Trophoblast cell (in vitro differentiated cells and primary cell): ENCODE data around the gene KPNA1.

Source experiments
- DNase-seq, 2 donors: peaks; one replicate each; pipeline ENCODE4 v3.0.0-alpha.2; 2016
- H2AFZ ChIP-seq: 2 replicates; pipeline ENCODE4 v1.6.1; 2013; ENCODE audit warnings: low read length, moderate library complexity, mild to moderate bottlenecking; ENCODE audit not compliant: insufficient read depth, poor library complexity
- H2AK5ac ChIP-seq: 2 replicates; pipeline ENCODE4 v1.6.1; 2013; ENCODE audit warnings: mild to moderate bottlenecking, low read length
- H2BK120ac ChIP-seq: 2 replicates; pipeline ENCODE4 v1.6.1; 2013; ENCODE audit warnings: low read length, mild to moderate bottlenecking, moderate library complexity; ENCODE audit not compliant: insufficient read depth, poor library complexity
- H2BK12ac ChIP-seq: 2 replicates; pipeline ENCODE4 v1.6.1; 2013; ENCODE audit warnings: mild to moderate bottlenecking, low read length, moderate library complexity
- H2BK5ac ChIP-seq: 2 replicates; pipeline ENCODE4 v1.6.1; 2013; ENCODE audit warnings: low read length, low read depth, moderate library complexity, mild to moderate bottlenecking; ENCODE audit not compliant: poor library complexity
- H3K14ac ChIP-seq: 2 replicates; pipeline ENCODE4 v1.6.1; 2013; ENCODE audit warnings: mild to moderate bottlenecking, low read length
- H3K18ac ChIP-seq: 2 replicates; pipeline ENCODE4 v1.6.1; 2013; ENCODE audit warnings: mild to moderate bottlenecking, low read length
- H3K23ac ChIP-seq: 2 replicates; pipeline ENCODE4 v1.6.1; 2013; ENCODE audit warnings: low read length
- H3K27ac ChIP-seq: 2 replicates; pipeline ENCODE4 v1.5.1; 2013; ENCODE audit warnings: low read depth, mild to moderate bottlenecking, inconsistent platforms, low read length, moderate library complexity
- H3K27me3 ChIP-seq: 2 replicates; pipeline ENCODE4 v1.6.1; 2013; ENCODE audit warnings: inconsistent platforms, mild to moderate bottlenecking, low read length, moderate library complexity; ENCODE audit not compliant: insufficient read depth
- H3K36me3 ChIP-seq, 2 experiments: 1 replicate in 1 of 2; 2 replicates in 1 of 2; pipeline ENCODE4 v1.6.1; 2013; ENCODE audit warnings: low read length in 2 of 2, mild to moderate bottlenecking in 2 of 2, moderate library complexity in 1 of 2; ENCODE audit not compliant: insufficient read depth in 2 of 2, control insufficient read depth in 1 of 2
- H3K4ac ChIP-seq: 2 replicates; pipeline ENCODE4 v1.6.1; 2013; ENCODE audit warnings: low read depth, mild to moderate bottlenecking, low read length, moderate library complexity
- H3K4me1 ChIP-seq, 2 experiments: 1 replicate in 1 of 2; 2 replicates in 1 of 2; pipeline ENCODE4 v1.6.1; 2013; ENCODE audit warnings: low read length in 2 of 2, mild to moderate bottlenecking in 2 of 2, moderate library complexity in 1 of 2; ENCODE audit not compliant: insufficient read depth in 2 of 2, control insufficient read depth in 1 of 2
- H3K4me2 ChIP-seq: 2 replicates; pipeline ENCODE4 v1.6.1; 2013; ENCODE audit warnings: inconsistent platforms, mild to moderate bottlenecking, low read length, moderate library complexity
- H3K4me3 ChIP-seq: 2 replicates; pipeline ENCODE4 v1.5.1; 2013; ENCODE audit warnings: mild to moderate bottlenecking, low read depth, low read length, inconsistent platforms
- H3K79me1 ChIP-seq: one replicate; pipeline ENCODE4 v1.6.1; 2013; ENCODE audit warnings: low read length
- H3K79me2 ChIP-seq: 2 replicates; pipeline ENCODE4 v1.6.1; 2013; ENCODE audit warnings: low read length, mild to moderate bottlenecking; ENCODE audit not compliant: control insufficient read depth, insufficient read depth, poor library complexity
- H3K9ac ChIP-seq: 2 replicates; pipeline ENCODE4 v1.6.1; 2013; ENCODE audit warnings: mild to moderate bottlenecking, low read length
- H3K9me3 ChIP-seq: 2 replicates; pipeline ENCODE4 v1.6.1; 2013; ENCODE audit warnings: low read depth, mild to moderate bottlenecking, control low read depth, inconsistent platforms, low read length; ENCODE audit not compliant: insufficient read depth
- H4K12ac ChIP-seq: 2 replicates; pipeline ENCODE4 v1.6.1; 2013; ENCODE audit warnings: low read depth, mild to moderate bottlenecking, low read length, moderate library complexity
- H4K8ac ChIP-seq: 2 replicates; pipeline ENCODE4 v1.6.1; 2013; ENCODE audit warnings: low read depth, mild to moderate bottlenecking, low read length, moderate library complexity
- H4K91ac ChIP-seq: one replicate; pipeline ENCODE4 v1.6.1; 2013; ENCODE audit warnings: low read depth, mild to moderate bottlenecking, low read length, moderate library complexity
- WGBS: extraction: QIAGEN DNeasy Blood & Tissue Kit; methylation state at CpG from one replicate; pipeline ENCODE4 v1.1.7; 2013; ENCODE audit warnings: missing lambda C conversion rate; ENCODE audit not compliant: insufficient read length, insufficient coverage; ENCODE audit errors: extremely low coverage; 5-methylcytosine and 5-hydroxymethylcytosine counted together

Gene KPNA1

DNA sequence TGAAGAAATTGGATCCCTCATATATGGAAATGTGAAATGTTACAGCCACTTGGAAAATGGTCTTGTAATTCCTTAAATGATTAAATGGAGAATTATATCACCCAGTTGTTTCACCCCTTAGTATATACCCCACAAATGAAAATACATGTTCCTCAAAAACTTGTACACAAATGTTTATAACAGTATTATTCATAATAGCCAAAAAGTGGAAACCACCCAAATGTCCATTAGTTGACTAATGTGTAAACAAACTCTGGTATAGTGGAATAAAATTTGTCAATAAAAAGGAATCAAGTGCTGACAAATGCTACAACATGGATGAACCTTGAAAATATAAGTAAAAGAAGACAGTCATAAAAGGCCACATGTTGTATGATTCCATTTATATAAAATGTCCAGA lies 118.2 kb downstream of the KPNA1 start:
- Histone ChIP-seq H2AK5ac (no peak overlapping the region), H3K4ac (no peak overlapping the region), H3K4me2 (no peak overlapping the region), H4K12ac (no peak overlapping the region), H2AFZ (no peak overlapping the region), H3K14ac (no peak overlapping the region), H2BK12ac (no peak overlapping the region), H2BK120ac (no peak overlapping the region), H4K8ac (no peak overlapping the region), H3K27me3 (no peaks in the 10 kb centered on the region), H3K18ac (no peak overlapping the region), H2BK5ac (no peak overlapping the region), H4K91ac (no peak overlapping the region), H3K9ac (no peak overlapping the region), H3K4me1 (peaks cover 0 to 4% of the 10 kb centered on the region in 2 experiments), H3K79me1 (no peaks in the 10 kb centered on the region), H3K9me3 (no peaks in the 10 kb centered on the region), H3K27ac (no peak overlapping the region), H3K23ac (no peak overlapping the region), H3K4me3 (no peak overlapping the region), H3K36me3 (no peaks in the 10 kb centered on the region), H3K79me2 (no peaks in the 10 kb centered on the region)
- no peak for DNase-seq

GRCh38 chr3:122395582-122395981 lies 119.2 kb downstream of the KPNA1 start:
- WGBS = no CpG with 5 or more reads among the region's 3 CpGs
- no peaks in the 10 kb centered on the region for H3K79me2 ChIP-seq
- H2AK5ac ChIP-seq = no peak overlapping the region
- no peak overlapping the region for H2BK12ac ChIP-seq
- no peak overlapping the region for H3K4ac ChIP-seq
- no peaks in the 10 kb centered on the region for H3K79me1 ChIP-seq
- H4K91ac ChIP-seq = no peak overlapping the region
- H2BK5ac ChIP-seq = no peak overlapping the region
- no peak overlapping the region for H3K4me3 ChIP-seq
- H3K18ac ChIP-seq = no peak overlapping the region
- H3K23ac ChIP-seq = no peak overlapping the region
- no peaks in the 10 kb centered on the region for H3K9me3 ChIP-seq
- H3K27me3 ChIP-seq = no peaks in the 10 kb centered on the region
- no peak overlapping the region for H2BK120ac ChIP-seq
- peaks cover 0 to 4% of the 10 kb centered on the region in 2 experiments for H3K4me1 ChIP-seq
- H4K8ac ChIP-seq = no peak overlapping the region
- no peak overlapping the region for H3K27ac ChIP-seq
- no peaks in the 10 kb centered on the region for H3K36me3 ChIP-seq
- no peak overlapping the region for H2AFZ ChIP-seq
- H3K9ac ChIP-seq = no peak overlapping the region
- H3K14ac ChIP-seq = no peak overlapping the region
- DNase-seq = no peak
- no peak overlapping the region for H4K12ac ChIP-seq
- H3K4me2 ChIP-seq = no peak overlapping the region

DNA sequence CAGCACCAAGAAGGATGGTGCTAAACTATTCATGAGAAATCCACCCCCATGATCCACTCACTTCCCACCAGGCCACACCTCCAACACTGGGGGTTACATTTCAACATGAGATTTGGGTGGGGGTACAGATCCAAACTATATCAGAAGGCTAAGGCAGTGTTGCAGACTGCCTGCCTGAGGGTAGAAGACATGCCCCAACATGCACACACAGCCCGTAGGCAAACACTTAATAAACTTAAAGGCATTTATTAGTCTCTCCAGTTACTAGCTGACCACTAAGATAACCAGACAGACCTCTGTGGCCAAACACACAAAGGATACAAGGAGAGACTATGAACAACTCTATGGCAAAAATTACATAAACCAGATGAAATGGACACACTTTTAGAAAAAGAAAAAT lies 120.6 kb downstream of the KPNA1 start:
- peak overlapping the region; percentile 71 for H2BK5ac ChIP-seq

GRCh38 chr3:122392868-122393844 lies 121.6 kb downstream of the KPNA1 start:
- H2AFZ ChIP-seq = no peak overlapping the region
- H4K8ac ChIP-seq = no peak overlapping the region
- no peak overlapping the region for H3K9ac ChIP-seq
- H3K14ac ChIP-seq = no peak overlapping the region
- no peaks in the 10 kb centered on the region for H3K36me3 ChIP-seq
- H2BK12ac ChIP-seq = peak overlapping the region; percentile 64
- no peak overlapping the region for H3K18ac ChIP-seq
- H3K27ac ChIP-seq = no peak overlapping the region
- H3K9me3 ChIP-seq = no peaks in the 10 kb centered on the region
- H3K23ac ChIP-seq = no peak overlapping the region
- H3K79me2 ChIP-seq = no peaks in the 10 kb centered on the region
- H2AK5ac ChIP-seq = no peak overlapping the region
- no CpG with 5 or more reads among the region's 2 CpGs for WGBS
- H2BK120ac ChIP-seq = peak overlapping the region; percentile 33
- H3K79me1 ChIP-seq = no peaks in the 10 kb centered on the region
- H3K4me3 ChIP-seq = no peak overlapping the region
- no peak overlapping the region for H3K4ac ChIP-seq
- peaks cover 0 to 4% of the 10 kb centered on the region in 2 experiments for H3K4me1 ChIP-seq
- H3K27me3 ChIP-seq = no peaks in the 10 kb centered on the region
- H4K91ac ChIP-seq = peak overlapping the region; percentile 68
- peak; percentile 22 to 82 for DNase-seq
- H4K12ac ChIP-seq = no peak overlapping the region
- H3K4me2 ChIP-seq = no peak overlapping the region
- H2BK5ac ChIP-seq = peak overlapping the region; percentile 71

More for the DNA sequence above, 120.6 kb downstream of the KPNA1 start:
- Histone ChIP-seq H4K8ac (peak overlapping the region; percentile 50), H3K18ac (peak overlapping the region; percentile 7), H3K4me3 (no peak overlapping the region), H3K4me2 (no peak overlapping the region), H2AK5ac (no peak overlapping the region), H2BK12ac (no peak overlapping the region), H3K27me3 (no peaks in the 10 kb centered on the region), H3K27ac (no peak overlapping the region), H4K91ac (peak overlapping the region; percentile 60), H2AFZ (no peak overlapping the region), H3K79me1 (no peaks in the 10 kb centered on the region), H3K23ac (no peak overlapping the region), H4K12ac (no peak overlapping the region), H3K4ac (no peak overlapping the region), H3K79me2 (no peaks in the 10 kb centered on the region), H3K9ac (no peak overlapping the region), H2BK120ac (peak overlapping the region; percentile 16), H3K9me3 (no peaks in the 10 kb centered on the region), H3K36me3 (no peaks in the 10 kb centered on the region), H3K14ac (peak overlapping the region; percentile 11), H3K4me1 (peaks cover 0 to 4% of the 10 kb centered on the region in 2 experiments)
- no CpG with 5 or more reads among the region's 1 CpG for WGBS
- no peak for DNase-seq
